ENCODE results near the gene PHF21A.

DNA sequence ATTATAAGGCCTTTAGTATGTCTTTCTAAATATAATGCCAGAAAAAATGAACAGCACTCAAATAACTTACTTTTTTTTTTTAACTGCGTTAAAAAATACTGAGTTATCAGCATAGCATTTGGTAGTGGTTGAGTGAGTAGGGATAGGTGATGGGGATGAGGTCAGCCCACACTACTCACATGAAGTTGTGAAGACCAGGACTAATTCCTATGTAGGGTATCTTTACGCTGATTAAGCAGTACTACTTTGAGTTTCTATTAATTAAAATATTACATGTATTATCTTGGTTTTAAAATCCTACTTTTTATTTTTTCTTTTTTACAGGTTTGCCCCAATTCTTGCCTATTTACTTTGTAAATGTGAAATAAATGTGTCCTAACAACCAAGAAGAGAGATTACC, 13.5 kb downstream of the PHF21A start:
- TF ChIP-seq, protein P1, sequence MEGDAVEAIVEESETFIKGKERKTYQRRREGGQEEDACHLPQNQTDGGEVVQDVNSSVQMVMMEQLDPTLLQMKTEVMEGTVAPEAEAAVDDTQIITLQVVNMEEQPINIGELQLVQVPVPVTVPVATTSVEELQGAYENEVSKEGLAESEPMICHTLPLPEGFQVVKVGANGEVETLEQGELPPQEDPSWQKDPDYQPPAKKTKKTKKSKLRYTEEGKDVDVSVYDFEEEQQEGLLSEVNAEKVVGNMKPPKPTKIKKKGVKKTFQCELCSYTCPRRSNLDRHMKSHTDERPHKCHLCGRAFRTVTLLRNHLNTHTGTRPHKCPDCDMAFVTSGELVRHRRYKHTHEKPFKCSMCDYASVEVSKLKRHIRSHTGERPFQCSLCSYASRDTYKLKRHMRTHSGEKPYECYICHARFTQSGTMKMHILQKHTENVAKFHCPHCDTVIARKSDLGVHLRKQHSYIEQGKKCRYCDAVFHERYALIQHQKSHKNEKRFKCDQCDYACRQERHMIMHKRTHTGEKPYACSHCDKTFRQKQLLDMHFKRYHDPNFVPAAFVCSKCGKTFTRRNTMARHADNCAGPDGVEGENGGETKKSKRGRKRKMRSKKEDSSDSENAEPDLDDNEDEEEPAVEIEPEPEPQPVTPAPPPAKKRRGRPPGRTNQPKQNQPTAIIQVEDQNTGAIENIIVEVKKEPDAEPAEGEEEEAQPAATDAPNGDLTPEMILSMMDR (conservative IDR thresholded peaks at IDR 0.05) = no peak
- TF ChIP-seq ZFX (IDR thresholded peaks at IDR 0.05) = no peak
